GM21360 (cell line): ENCODE results near the gene SRRM5.
"Not testable (repeated sequence)": the region's sequence is repeated elsewhere in the genome, so short reads cannot be mapped to it uniquely, and the experiment has no call there.

Experiments used
- ATAC-seq: cut with Tn5 transposase; IDR thresholded peaks from one replicate; pipeline ENCODE4 v1.9.1; 2021; ENCODE audit warnings: mild to moderate bottlenecking, moderate library complexity; ENCODE audit not compliant: unreplicated experiment

SRRM5 gene

GRCh38 chr19:43611788-43612187 is at the start of gene SRRM5:
Gene SRRM5 (plus strand): TSS chr19:43612088. CDS start chr19:43612122, 34 bp downstream.
- ATAC-seq: no peak

GRCh38 chr19:43562226-43562697 is 49.6 kb upstream of the SRRM5 start:
- no peak for ATAC-seq

GRCh38 chr19:43562698-43563241 is 49.1 kb upstream of the SRRM5 start:
- ATAC-seq: peak; percentile 61

- ATAC-seq: no peak
Measured at GRCh38 chr19:43563816-43564457, 48.0 kb upstream of the SRRM5 start.

- no peak for ATAC-seq
Measured at GRCh38 chr19:43564800-43565199, 47.1 kb upstream of the SRRM5 start.

- no peak for ATAC-seq
Measured at GRCh38 chr19:43569657-43570056, 42.2 kb upstream of the SRRM5 start.

GRCh38 chr19:43570174-43570791 is 41.6 kb upstream of the SRRM5 start:
- ATAC-seq: no peak

- no peak for ATAC-seq
Measured at GRCh38 chr19:43572171-43572588, 39.7 kb upstream of the SRRM5 start.

GRCh38 chr19:43574424-43575155 is 37.3 kb upstream of the SRRM5 start:
- no peak for ATAC-seq

- peak; percentile 96 for ATAC-seq
Measured at GRCh38 chr19:43575156-43575950, 36.5 kb upstream of the SRRM5 start, which contains the start of the genes PINLYP and XRCC1. Gene PINLYP (plus strand): TSS chr19:43575801. CDS start chr19:43577192, 1,391 bp downstream. Gene XRCC1 (minus strand): TSS chr19:43575527. CDS start chr19:43575458, 69 bp downstream.

- no peak for ATAC-seq
Measured at GRCh38 chr19:43575955-43576878, 35.7 kb upstream of the SRRM5 start.

GRCh38 chr19:43578787-43579186 is 33.1 kb upstream of the SRRM5 start:
- no peak for ATAC-seq

GRCh38 chr19:43581467-43581866 is 30.4 kb upstream of the SRRM5 start:
- no peak for ATAC-seq

GRCh38 chr19:43582495-43582894 is 29.4 kb upstream of the SRRM5 start:
- no peak for ATAC-seq

- no peak for ATAC-seq
Measured at GRCh38 chr19:43584484-43584883, 27.4 kb upstream of the SRRM5 start.

- ATAC-seq: no peak
Measured at GRCh38 chr19:43586346-43586745, 25.5 kb upstream of the SRRM5 start.

- not testable (repeated sequence) for ATAC-seq
Measured at GRCh38 chr19:43587029-43587428, 24.9 kb upstream of the SRRM5 start.

GRCh38 chr19:43589277-43589676 is 22.6 kb upstream of the SRRM5 start:
- ATAC-seq: no peak

- ATAC-seq: no peak
Measured at GRCh38 chr19:43589678-43590077, 22.2 kb upstream of the SRRM5 start.
